HFF-Myc (cell line): ENCODE measurements around the gene FEM1A.
A peak's percentile ranks its signal among the peaks of the same experiment; 100 is the strongest.
"Not testable (repeated sequence)": the region's sequence is repeated elsewhere in the genome, so short reads cannot be mapped to it uniquely, and the experiment has no call there.

Experiments used
- DNase-seq: peaks from one replicate; pipeline ENCODE4 v3.0.0-alpha.2; 2011; ENCODE audit warnings: low read depth; ENCODE audit errors: extremely low read depth
- H3K4me3 ChIP-seq: replicated peaks from 2 replicates; pipeline ENCODE4 v1.5.1; 2011; ENCODE audit warnings: low read depth, mild to moderate bottlenecking, control low read depth, low read length
- CTCF ChIP-seq: IDR thresholded peaks from 2 replicates; pipeline ENCODE4 v1.5.1; 2012; ENCODE audit warnings: mild to moderate bottlenecking, low read depth, low read length, control low read depth; ENCODE audit errors: missing control alignments

The FEM1A gene

GRCh38 chr19:4791183-4792018, at the start of gene FEM1A:
FEM1A (plus strand) TSS chr19:4791734; CDS start chr19:4791855, 121 bp downstream.
- peak within 1 kb of the TSS; percentile 78 for H3K4me3 ChIP-seq
- peak; percentile 100 for TF ChIP-seq CTCF

GRCh38 chr19:4742723-4743646, 48.5 kb upstream of the FEM1A start:
- no peak for DNase-seq
- no peak overlapping the region for H3K4me3 ChIP-seq
- no peak for TF ChIP-seq CTCF

More at GRCh38 chr19:4791183-4792018, at the start of gene FEM1A:
- DNase-seq = peak; percentile 100

- TF ChIP-seq CTCF = no peak
- no peak overlapping the region for H3K4me3 ChIP-seq
- peak; percentile 56 for DNase-seq
Measured at GRCh38 chr19:4744451-4745174, 46.9 kb upstream of the FEM1A start.

- H3K4me3 ChIP-seq, DNase-seq: not testable (repeated sequence)
Measured at GRCh38 chr19:4745175-4745574, 46.4 kb upstream of the FEM1A start.

- H3K4me3 ChIP-seq = no peak overlapping the region
- DNase-seq = no peak
- no peak for TF ChIP-seq CTCF
Measured at GRCh38 chr19:4745986-4746385, 45.5 kb upstream of the FEM1A start.

GRCh38 chr19:4748185-4748584, 43.3 kb upstream of the FEM1A start:
- DNase-seq = no peak
- TF ChIP-seq CTCF = no peak
- no peak overlapping the region for H3K4me3 ChIP-seq

- DNase-seq = no peak
- no peak overlapping the region for H3K4me3 ChIP-seq
- TF ChIP-seq CTCF = no peak
Measured at GRCh38 chr19:4748589-4748988, 42.9 kb upstream of the FEM1A start.
